Activated effector memory CD4-positive, alpha-beta T cell treated with anti-CD3 and anti-CD28 coated beads, Interleukin-2, amount 50 U/mL, for 16 hours (primary cell): Measurements from ENCODE around the gene CYP4F8.
"Not testable (repeated sequence)": the region's sequence is repeated elsewhere in the genome, so short reads cannot be mapped to it uniquely, and the experiment has no call there.

Experiments used
- DNase-seq: peaks from one replicate; pipeline ENCODE4 v3.0.0-alpha.2; 2020

The CYP4F8 gene

GRCh38 chr19:15644816-15645215, 29.8 kb downstream of the CYP4F8 start:
- no peak for DNase-seq

GRCh38 chr19:15649526-15649925, 34.5 kb downstream of the CYP4F8 start:
- DNase-seq: no peak

- not testable (repeated sequence) for DNase-seq
Measured at GRCh38 chr19:15650123-15650522, 35.1 kb downstream of the CYP4F8 start.

- DNase-seq: no peak
Measured at GRCh38 chr19:15651791-15652190, 36.8 kb downstream of the CYP4F8 start.

DNA sequence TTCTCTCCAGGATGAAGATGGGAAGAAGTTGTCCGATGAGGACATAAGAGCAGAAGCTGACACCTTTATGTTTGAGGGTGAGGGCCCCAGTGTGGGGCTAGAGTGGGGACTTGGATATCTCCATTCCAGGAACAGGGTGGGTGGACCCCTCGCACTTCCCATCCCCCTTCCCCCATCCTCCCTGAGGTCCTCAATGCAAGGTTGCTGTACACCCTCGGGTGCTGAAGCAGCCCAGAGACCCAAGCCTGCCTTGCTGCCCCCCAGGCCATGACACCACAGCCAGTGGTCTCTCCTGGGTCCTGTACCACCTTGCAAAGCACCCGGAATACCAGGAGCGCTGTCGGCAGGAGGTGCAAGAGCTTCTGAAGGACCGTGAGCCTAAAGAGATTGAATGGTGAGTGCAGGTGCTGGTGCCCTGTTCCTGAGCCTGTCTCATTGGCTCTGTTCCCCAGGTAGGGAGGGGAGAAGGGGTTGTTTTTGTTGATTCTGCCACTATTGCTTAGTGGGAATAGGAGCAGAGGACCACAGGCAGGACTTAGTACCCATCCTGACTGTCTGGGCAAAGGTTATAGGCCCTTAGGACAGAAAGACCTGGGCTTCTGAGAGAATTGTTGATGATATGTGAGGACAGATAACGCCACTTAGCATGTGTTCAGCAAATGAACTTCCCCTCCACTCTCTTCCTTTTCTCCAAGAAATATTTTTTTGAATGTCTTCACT, 37.7 kb downstream of the CYP4F8 start:
- DNase-seq: no peak

DNA sequence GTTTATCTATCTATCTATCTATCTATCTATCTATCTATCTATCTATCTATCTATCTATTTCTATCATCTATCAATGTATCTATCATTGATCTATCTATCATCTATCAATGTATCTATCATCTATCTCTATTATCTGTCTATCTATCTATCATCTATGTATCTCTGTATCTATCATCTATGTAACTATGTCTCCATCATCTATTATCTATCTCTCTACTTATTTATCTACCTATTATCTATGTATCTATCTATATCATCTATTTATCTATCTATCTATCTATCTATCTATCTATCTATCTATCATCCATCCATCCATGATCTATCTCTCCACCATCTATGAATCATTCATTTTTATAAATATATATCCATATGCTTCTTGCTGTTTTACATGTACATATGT, 41.4 kb downstream of the CYP4F8 start:
- DNase-seq: no peak

DNA sequence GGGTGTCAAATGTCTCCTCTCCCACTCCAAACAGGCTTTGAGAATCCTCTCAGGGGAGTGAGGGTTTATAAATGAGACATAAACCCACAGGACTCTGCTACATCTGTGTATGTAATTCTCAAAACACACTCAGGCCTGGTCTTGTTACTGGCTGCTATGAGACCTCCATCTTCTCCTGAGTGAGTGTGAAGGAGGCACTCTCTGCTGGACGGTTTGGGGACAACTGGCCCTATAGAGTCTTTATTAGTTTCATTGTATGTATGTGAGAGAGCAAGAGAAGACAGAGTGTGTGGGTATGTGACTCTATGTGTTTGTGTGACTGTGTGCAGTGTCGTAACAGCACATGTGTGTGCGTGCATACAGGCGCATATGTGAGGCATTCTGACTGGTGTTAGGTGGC, 48.2 kb downstream of the CYP4F8 start:
- DNase-seq: no peak

GRCh38 chr19:15666186-15666585, 51.2 kb downstream of the CYP4F8 start:
- no peak for DNase-seq

DNA sequence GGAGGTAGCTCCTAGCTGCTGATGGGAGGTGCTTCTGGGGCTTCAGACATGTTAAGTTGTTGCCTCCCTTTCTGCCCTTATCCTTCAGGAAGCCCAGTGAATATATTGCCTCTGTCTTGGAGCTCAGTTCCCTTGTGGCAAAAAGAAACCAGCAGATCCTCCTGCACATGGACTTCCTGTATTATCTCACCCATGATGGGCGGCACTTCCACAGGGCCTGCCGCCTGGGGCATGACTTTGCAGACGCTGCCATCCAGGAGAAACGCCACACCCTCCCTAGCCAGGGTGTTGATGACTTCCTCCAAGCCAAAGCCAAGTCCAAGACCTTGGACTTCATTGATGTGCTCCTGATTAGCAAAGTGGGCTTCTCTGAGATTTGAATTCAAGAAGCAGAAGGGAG, 51.9 kb downstream of the CYP4F8 start:
- no peak for DNase-seq

GRCh38 chr19:15669440-15669839, 54.4 kb downstream of the CYP4F8 start:
- DNase-seq: no peak

DNA sequence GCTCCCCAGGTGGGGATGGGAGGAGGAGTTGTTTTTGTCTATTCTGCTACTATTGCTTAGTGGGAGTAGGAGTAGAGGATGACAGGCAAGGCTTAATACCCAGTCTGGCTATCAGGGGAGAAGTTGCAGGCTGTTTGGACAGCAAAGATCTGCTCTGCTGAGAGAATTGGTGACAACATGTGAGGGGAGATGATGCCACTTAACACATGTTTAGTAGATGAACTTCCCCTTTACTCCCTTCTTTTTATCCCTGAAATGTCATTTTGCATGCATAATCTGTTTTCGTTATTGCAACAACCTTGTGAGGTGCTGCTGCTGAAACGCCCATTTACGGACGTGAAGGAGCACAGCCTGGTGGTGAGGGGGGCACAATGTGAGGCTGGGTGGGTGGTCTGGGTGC, 54.9 kb downstream of the CYP4F8 start:
- no peak for DNase-seq

DNA sequence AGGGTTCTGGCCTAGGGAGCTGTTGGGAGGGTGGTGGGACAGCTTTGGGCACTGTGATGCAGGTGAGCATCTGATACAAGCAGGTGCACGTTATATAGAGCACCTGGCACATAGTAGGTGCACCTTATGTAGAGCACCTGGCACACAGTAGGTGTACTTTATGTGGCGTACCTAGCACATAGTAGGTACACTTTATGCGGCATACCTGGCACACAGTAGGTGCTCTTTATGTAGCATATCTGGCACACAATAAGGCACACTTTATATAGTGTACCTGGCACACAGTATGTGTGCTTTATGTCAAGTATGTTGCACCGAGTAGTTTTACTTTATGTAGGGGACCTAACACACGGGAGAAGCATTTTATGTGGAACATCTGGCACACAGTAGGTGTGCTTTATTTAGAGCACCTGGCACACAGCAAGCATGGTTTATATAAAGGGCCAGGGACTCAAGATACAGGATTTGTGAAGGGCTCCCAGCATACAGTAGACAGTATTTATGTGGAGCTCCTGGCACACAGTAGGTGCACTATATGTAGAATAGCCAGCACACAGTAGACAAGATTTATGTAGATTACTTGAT, 56.3 kb downstream of the CYP4F8 start:
- DNase-seq: no peak

- DNase-seq: no peak
Measured at GRCh38 chr19:15671891-15672579, 57.0 kb downstream of the CYP4F8 start.

GRCh38 chr19:15672580-15673175, 57.7 kb downstream of the CYP4F8 start, which contains the start of gene CYP4F12:
CYP4F12 (plus strand) TSS chr19:15673087; CDS start chr19:15673530, 443 bp downstream.
- DNase-seq: peak; percentile 73

- no peak for DNase-seq
Measured at GRCh38 chr19:15673176-15673654, 58.2 kb downstream of the CYP4F8 start.

- no peak for DNase-seq
Measured at GRCh38 chr19:15675560-15675959, 60.5 kb downstream of the CYP4F8 start.

GRCh38 chr19:15679089-15679488, 64.1 kb downstream of the CYP4F8 start:
- DNase-seq: no peak

DNA sequence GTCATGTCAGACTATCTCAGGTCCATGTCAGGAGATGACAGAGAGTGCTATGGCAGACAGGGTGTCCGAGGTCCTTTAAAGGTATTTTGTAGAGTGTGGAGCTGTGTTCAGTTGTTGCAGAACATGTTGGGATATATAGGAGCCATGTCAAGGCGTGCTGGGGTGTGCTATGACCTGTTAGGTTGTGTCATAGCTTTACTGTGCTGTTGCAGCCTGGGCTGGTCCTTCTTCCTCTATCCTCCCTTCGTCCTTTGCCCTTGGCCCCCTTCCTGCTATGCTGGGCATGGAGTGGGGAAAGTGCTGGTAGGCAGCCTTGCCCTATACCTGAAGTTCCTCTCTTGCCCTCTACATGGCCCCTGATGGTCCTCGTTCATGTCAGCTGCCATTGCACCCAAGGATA, 64.8 kb downstream of the CYP4F8 start:
- not testable (repeated sequence) for DNase-seq
